Measurements from ENCODE around the gene TAS2R50. TPM values are rescaled to one million over a fixed set of nuclear protein-coding genes. Genes with fewer than 3 reads are reported as not detected.

The TAS2R50 gene
- total and polyA plus RNA-seq, 12 donors = 0.54 to 12.0 (median 1.5) TPM; not detected in 3

- intact Hi-C loops (cut with DNase I) = no loop called here
- Histone ChIP-seq H3K4me3 (no peak within 1 kb of the TSS), H3K27me3 (no peaks in the 10 kb centered on the region), H3K9me3 (replicated peaks in 1 of 3) (no peaks in the 10 kb centered on the region), H3K4me1 (replicated peaks in 1 of 2) (no peaks in the 10 kb centered on the region), H3K27ac (no peak within 1 kb of the TSS), H3K36me3 (replicated peaks in 1 of 2) (no peaks in the 10 kb centered on the region)
- no peak for DNase-seq
- WGBS, 4 donors = 83 to 96% (median 94%) methylated on average over 1 of the region's 1 CpG
- no peak for TF ChIP-seq CTCF (IDR thresholded peaks at IDR 0.05)
- no peak for TF ChIP-seq POLR2A (IDR thresholded peaks at IDR 0.05)
These were observed 35.8 kb upstream of the TAS2R50 start, which contains the start of gene TAS2R19 for GRCh38 chr12:11022520-11022919. TSS of gene TAS2R19 (minus strand) at chr12:11022620. CDS start at chr12:11022571, 49 bp downstream.

GRCh38 chr12:11016937-11017336, 30.2 kb upstream of the TAS2R50 start:
- Histone ChIP-seq H3K27me3 (no peaks in the 10 kb centered on the region), H3K36me3 (replicated peaks in 1 of 2) (no peaks in the 10 kb centered on the region), H3K27ac (no peak overlapping the region), H3K4me1 (replicated peaks in 1 of 2) (no peaks in the 10 kb centered on the region), H3K4me3 (no peak overlapping the region), H3K9me3 (replicated peaks in 1 of 3) (no peaks in the 10 kb centered on the region)
- TF ChIP-seq POLR2A (IDR thresholded peaks at IDR 0.05) (no peak), CTCF (IDR thresholded peaks at IDR 0.05) (no peak)
- DNase-seq = no peak
- WGBS, 4 donors = 40 to 98% (median 90%) methylated on average over 1 of the region's 1 CpG
- intact Hi-C loops (cut with DNase I) = no loop called here

- DNase-seq = no peak
- WGBS, 4 donors = 82 to 88% (median 86%) methylated on average over 4 of the region's 4 CpGs
- Histone ChIP-seq H3K4me1 (replicated peaks in 1 of 2) (no peaks in the 10 kb centered on the region), H3K27me3 (no peaks in the 10 kb centered on the region), H3K9me3 (replicated peaks in 1 of 3) (no peaks in the 10 kb centered on the region), H3K36me3 (replicated peaks in 1 of 2) (no peaks in the 10 kb centered on the region), H3K27ac (no peak overlapping the region), H3K4me3 (no peak overlapping the region)
- intact Hi-C loops (cut with DNase I) = no loop called here
- TF ChIP-seq CTCF (IDR thresholded peaks at IDR 0.05) (no peak), POLR2A (IDR thresholded peaks at IDR 0.05) (no peak)
These were observed 29.2 kb upstream of the TAS2R50 start for GRCh38 chr12:11015775-11016430.

GRCh38 chr12:11014234-11014633, 27.5 kb upstream of the TAS2R50 start:
- Histone ChIP-seq H3K4me1 (replicated peaks in 1 of 2) (no peaks in the 10 kb centered on the region), H3K9me3 (replicated peaks in 1 of 3) (no peaks in the 10 kb centered on the region), H3K27me3 (no peaks in the 10 kb centered on the region), H3K36me3 (replicated peaks in 1 of 2) (no peaks in the 10 kb centered on the region), H3K4me3 (no peak overlapping the region), H3K27ac (no peak overlapping the region)
- no peak for DNase-seq
- intact Hi-C loops (cut with DNase I) = no loop called here
- no peak for TF ChIP-seq CTCF (IDR thresholded peaks at IDR 0.05)
- TF ChIP-seq POLR2A (IDR thresholded peaks at IDR 0.05) = no peak

Data from adrenal gland (tissue), 12 donors.